Left lung (tissue), 10 donors: ENCODE measurements around the gene AOPEP. TPM values are rescaled to one million over a fixed set of nuclear protein-coding genes. Genes with fewer than 3 reads are reported as not detected.

Source experiments
- ATAC-seq: fragments of 200-7000 bp; cut with Tn5 transposase; one replicate; pipeline ENCODE4 v1.9.1; 2020; ENCODE audit warnings: moderate library complexity
- DNase-seq, 4 donors: peaks; one replicate each; pipeline ENCODE4 v3.0.0-alpha.2; 2013 to 2020
- H3K27ac ChIP-seq, 2 donors: fragments of 200-600 bp; sonication (generic) in 1 of 2; one replicate each; pipeline versions ENCODE4 v1.5.0 to v1.8.0; 2020 to 2021
- H3K27me3 ChIP-seq, 2 donors: fragments of 200-600 bp; sonication (generic) in 1 of 2; one replicate each; pipeline versions ENCODE4 v1.5.0 to v1.8.0; 2020 to 2021
- H3K36me3 ChIP-seq, 2 donors: fragments of 200-600 bp; sonication (generic) in 1 of 2; one replicate each; pipeline versions ENCODE4 v1.5.0 to v1.8.0; 2020 to 2021
- H3K4me1 ChIP-seq, 2 donors: fragments of 200-600 bp; one replicate each; pipeline ENCODE4 v1.8.0; 2021
- H3K4me3 ChIP-seq, 2 donors: fragments of 200-600 bp; sonication (generic) in 1 of 2; one replicate each; pipeline versions ENCODE4 v1.5.0 to v1.8.0; 2020 to 2021; ENCODE audit warnings: mild to moderate bottlenecking in 1 of 2
- H3K9me3 ChIP-seq, 2 donors: fragments of 200-600 bp; sonication (generic) in 1 of 2; one replicate each; pipeline versions ENCODE4 v1.5.0 to v1.8.0; 2020 to 2021
- intact Hi-C, 2 donors: fragments of 100-400 bp; cut with DNase I; formaldehyde crosslinking; loops; one replicate each; pipeline versions ENCODE4 v1.11.2 to v1.14.2; 2022
- polyA plus RNA-seq, 6 donors: library from polyadenylated mRNA; unstranded; fragments of 120-200 nt; gene quantifications; one replicate each; pipeline ENCODE4 v1.2.1, GENCODE V29; 2013; ENCODE audit not compliant: insufficient read length in 6 of 6
- total RNA-seq, 2 donors: library from RNA; stranded (reverse); fragmentation: NEBNext Ultra II Directional; extraction: Animal tissue kit (Norgen Biotek cat#: 25700); gene quantifications; one replicate each; pipeline ENCODE4 v1.2.1, GENCODE V29; 2021
- TF ChIP-seq, protein P1 (sequence below), 2 donors: fragments of 200-600 bp; sonication (generic) in 1 of 2; IDR thresholded peaks; one replicate each; pipeline versions ENCODE4 v1.5.0 to v1.8.0; 2021; ENCODE audit warnings: antibody characterized with exemption in 2 of 2
- donor health status: DM: no; HTN: yes; CAD: no.
- donor health status: DM: no; HTN: no; CAD: no.

Gene AOPEP
- total and polyA plus RNA-seq, 8 donors, result 32.5 to 83.2 (median 39.9) TPM

DNA sequence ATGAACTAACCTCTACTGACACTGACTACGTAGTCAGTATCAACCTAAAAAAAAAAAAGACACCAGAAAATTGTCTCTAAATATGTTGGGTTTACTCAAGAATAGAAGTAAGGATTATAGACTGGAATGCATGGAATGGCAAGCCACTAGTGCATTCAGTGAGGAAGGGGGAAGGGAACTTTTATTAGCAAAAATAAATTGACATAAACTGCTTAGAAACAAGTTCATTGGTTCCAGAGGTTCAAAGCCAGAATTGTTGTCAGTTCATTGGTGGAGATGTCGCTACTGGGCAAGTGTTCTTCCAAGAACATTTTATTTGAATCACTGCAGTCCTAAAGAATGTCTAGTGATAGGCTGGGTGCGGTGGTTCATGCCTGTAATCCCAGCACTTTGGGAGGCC lies 26.1 kb upstream of the AOPEP start:
- Histone ChIP-seq H3K27ac (no peak overlapping the region), H3K9me3 (no peaks in the 10 kb centered on the region), H3K4me3 (no peak overlapping the region), H3K27me3 (no peaks in the 10 kb centered on the region), H3K4me1 (peaks cover 0 to 4% of the 10 kb centered on the region in 2 donors), H3K36me3 (no peaks in the 10 kb centered on the region)
- intact Hi-C loops, result no loop called here
- DNase-seq (no peak), ATAC-seq (no peak)
- TF ChIP-seq, protein P1, sequence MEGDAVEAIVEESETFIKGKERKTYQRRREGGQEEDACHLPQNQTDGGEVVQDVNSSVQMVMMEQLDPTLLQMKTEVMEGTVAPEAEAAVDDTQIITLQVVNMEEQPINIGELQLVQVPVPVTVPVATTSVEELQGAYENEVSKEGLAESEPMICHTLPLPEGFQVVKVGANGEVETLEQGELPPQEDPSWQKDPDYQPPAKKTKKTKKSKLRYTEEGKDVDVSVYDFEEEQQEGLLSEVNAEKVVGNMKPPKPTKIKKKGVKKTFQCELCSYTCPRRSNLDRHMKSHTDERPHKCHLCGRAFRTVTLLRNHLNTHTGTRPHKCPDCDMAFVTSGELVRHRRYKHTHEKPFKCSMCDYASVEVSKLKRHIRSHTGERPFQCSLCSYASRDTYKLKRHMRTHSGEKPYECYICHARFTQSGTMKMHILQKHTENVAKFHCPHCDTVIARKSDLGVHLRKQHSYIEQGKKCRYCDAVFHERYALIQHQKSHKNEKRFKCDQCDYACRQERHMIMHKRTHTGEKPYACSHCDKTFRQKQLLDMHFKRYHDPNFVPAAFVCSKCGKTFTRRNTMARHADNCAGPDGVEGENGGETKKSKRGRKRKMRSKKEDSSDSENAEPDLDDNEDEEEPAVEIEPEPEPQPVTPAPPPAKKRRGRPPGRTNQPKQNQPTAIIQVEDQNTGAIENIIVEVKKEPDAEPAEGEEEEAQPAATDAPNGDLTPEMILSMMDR (IDR thresholded peaks at IDR 0.05), result no peak

DNA sequence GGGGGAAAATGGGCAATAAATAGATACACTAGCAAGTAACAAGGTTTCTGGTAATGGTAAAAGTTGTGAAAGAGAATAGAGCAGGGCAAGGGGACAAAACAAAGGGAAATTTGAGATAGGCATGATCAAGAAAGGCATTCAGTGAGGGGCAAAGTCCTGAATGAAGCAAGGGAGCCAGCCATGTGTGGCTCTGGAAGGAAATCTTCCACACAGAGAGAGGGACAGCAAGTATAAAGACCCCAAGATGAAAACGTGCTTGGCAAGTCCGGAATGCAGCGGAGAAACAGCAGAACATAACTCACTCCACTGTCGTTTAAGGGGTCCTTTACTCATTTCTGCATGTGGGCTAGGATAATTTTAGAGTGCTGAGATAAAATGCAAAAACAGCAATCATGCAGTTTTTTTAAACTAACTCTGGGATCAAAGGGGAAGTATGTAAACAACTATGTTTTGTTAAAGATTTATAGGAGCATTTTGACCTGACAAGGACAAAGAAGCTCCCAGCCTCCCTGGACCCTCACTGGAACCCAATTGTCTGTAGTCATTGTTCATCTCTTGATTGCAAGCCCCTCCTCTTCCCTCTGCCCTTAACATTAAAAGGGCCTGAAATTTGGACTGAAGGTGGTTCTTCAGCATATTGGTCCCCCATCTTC lies 22.9 kb upstream of the AOPEP start:
- Histone ChIP-seq H3K36me3 (no peaks in the 10 kb centered on the region), H3K4me1 (no peaks in the 10 kb centered on the region), H3K9me3 (no peaks in the 10 kb centered on the region), H3K27me3 (no peaks in the 10 kb centered on the region), H3K4me3 (no peak overlapping the region), H3K27ac (no peak overlapping the region)
- DNase-seq (no peak), ATAC-seq (no peak)
- intact Hi-C loops, result no loop called here
- TF ChIP-seq, protein P1 (IDR thresholded peaks at IDR 0.05), result no peak

DNA sequence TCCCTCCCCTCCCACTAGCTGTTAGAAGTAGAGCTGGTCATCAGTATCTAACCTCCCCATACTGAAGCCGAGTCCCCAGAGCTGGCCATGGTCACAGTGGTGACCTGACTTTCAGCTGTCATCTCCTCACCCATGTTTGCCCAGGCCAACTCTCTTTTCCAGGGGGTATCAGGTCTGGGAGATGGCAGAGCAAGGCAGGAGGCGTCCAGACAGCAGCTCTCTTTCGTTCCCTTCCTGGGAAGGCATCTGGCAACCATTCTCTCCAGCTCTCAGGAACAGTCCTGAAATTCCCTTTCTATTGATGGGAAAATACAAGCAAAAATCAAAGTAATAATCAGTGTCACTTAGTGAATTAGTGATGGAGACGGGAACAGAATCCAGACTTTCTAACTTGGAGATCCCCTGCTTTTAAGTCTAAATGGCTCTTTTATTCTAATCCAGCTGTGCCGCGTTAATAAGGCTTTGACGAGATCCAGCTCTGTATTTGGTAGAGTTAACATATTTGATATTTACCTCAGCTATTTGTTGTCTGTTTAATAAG lies 21.3 kb upstream of the AOPEP start:
- TF ChIP-seq, protein P1 (IDR thresholded peaks at IDR 0.05), result no peak
- Histone ChIP-seq H3K27me3 (no peaks in the 10 kb centered on the region), H3K4me1 (no peaks in the 10 kb centered on the region), H3K27ac (no peak overlapping the region), H3K4me3 (no peak overlapping the region), H3K9me3 (no peaks in the 10 kb centered on the region), H3K36me3 (no peaks in the 10 kb centered on the region)
- intact Hi-C loops, result no loop called here
- no peak for ATAC-seq
- no peak for DNase-seq

DNA sequence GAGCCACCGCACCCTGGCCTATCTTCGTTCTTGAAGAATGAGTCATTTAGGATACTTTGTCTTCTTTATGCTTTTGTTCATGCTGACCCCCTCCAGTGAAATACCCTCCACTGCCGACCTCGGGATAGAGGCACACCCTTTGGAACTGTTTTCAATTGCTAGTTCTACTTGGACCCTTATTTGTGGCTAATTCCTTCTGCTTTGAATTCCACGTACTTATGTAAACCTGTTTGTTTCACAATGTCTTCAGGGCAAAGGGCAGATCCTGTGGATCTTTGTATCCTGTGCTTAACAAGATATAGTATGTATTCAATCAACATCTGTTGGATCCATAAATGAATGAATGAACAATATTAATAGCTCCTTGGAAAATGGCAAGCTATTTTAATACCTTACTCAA lies 19.6 kb upstream of the AOPEP start:
- no peaks in the 10 kb centered on the region for H3K27me3 ChIP-seq
- no peaks in the 10 kb centered on the region for H3K36me3 ChIP-seq
- H3K4me3 ChIP-seq, result no peak overlapping the region
- no peaks in the 10 kb centered on the region for H3K9me3 ChIP-seq
- H3K27ac ChIP-seq, result no peak overlapping the region
- ATAC-seq, result no peak
- H3K4me1 ChIP-seq, result no peaks in the 10 kb centered on the region
- no peak for DNase-seq
- intact Hi-C loops, result no loop called here
- TF ChIP-seq, protein P1 (IDR thresholded peaks at IDR 0.05), result no peak

DNA sequence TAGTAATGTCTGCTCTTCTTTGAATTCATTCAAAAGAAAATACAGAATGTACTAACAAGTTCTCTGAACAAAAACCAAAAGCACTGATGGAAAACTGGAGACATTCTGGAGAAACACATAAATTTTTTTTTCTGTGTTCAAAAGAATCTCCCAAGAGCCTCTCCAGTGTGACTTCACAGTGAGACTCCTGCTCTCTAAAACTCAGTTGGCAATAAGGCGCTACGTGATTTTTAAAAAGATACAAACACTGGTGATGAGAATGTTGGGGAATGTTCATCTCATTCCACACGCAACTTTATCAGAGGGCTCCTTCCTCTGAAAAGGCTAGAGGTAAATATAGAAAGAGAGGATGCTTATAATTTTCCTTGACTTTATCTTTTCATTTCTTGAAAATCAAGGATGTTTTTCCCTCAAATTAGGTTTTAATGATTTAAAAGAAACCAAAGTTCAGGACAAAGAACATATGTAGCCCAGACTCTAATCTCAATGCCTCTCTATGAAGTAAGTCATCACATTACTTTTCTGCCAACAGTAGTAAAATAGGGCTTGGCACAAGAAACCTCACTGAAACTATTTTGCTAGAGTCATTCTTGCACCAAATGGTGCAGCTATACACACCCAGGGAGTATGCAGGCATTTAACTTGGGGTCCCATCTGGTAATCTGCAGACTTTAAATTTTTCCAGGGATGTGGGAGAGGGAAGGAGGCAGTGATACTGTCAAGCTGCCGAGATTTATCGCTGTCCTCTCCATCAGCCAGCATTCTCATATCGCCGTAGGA lies 12.9 kb upstream of the AOPEP start:
- no peak overlapping the region for H3K27ac ChIP-seq
- H3K27me3 ChIP-seq, result no peaks in the 10 kb centered on the region
- no peaks in the 10 kb centered on the region for H3K4me1 ChIP-seq
- ATAC-seq, result no peak
- intact Hi-C loops, result no loop called here
- no peak overlapping the region for H3K4me3 ChIP-seq
- DNase-seq, result no peak
- TF ChIP-seq, protein P1 (IDR thresholded peaks at IDR 0.05), result no peak
- H3K36me3 ChIP-seq, result no peaks in the 10 kb centered on the region
- no peaks in the 10 kb centered on the region for H3K9me3 ChIP-seq
